Endothelial cell of umbilical vein (primary cell): ENCODE results near the gene ABTB1. TPM values are rescaled to one million over a fixed set of nuclear protein-coding genes. Genes with fewer than 3 reads are reported as not detected.

ENCODE experiments used
- BruUV-seq: library from RNA; stranded (reverse); fragments of 400-500 nt; replicated peaks from 2 replicates; lab custom pipeline; 2021; lab: Mats Ljungman, UMichigan
- CTCF ChIA-PET: fragments of 300-600, 350-600 bp; sonication (Branson Sonifier 250); formaldehyde crosslinking; loops from one replicate; lab custom pipeline; 2021; ENCODE audit warnings: antibody characterized with exemption, inconsistent platforms; lab: Charles Lee
- POLR2A ChIA-PET: fragments of 300-600, 350-600 bp; sonication (Branson Sonifier 250); formaldehyde crosslinking; loops from one replicate; lab custom pipeline; 2021; ENCODE audit warnings: antibody characterized with exemption, inconsistent platforms; lab: Charles Lee
- DNase-seq: peaks from one replicate; pipeline ENCODE4 v3.0.0-alpha.2; 2011; ENCODE audit warnings: low read depth, low spot score
- FAIRE-seq: peaks from 2 replicates; lab custom pipeline; 2011; peaks lifted over from hg19 to GRCh38; lab: Jason Lieb, UNC
- H2AFZ ChIP-seq: 2 replicates; pipeline ENCODE4 v1.6.0; 2012; ENCODE audit warnings: low read depth, low read length, control low read depth, inconsistent platforms
- H3K27ac ChIP-seq: 2 replicates; pipeline ENCODE4 v1.5.1; 2011; ENCODE audit warnings: low read depth, mild to moderate bottlenecking, control low read depth, low read length, moderate library complexity; ENCODE audit not compliant: insufficient read depth
- H3K27me3 ChIP-seq, 2 experiments: 2 replicates each; pipeline versions ENCODE4 v1.6.0 to v1.6.1; 2011; ENCODE audit warnings: low read length in 2 of 2, mixed read lengths in 1 of 2; ENCODE audit not compliant: control insufficient read depth in 2 of 2, insufficient read depth in 2 of 2
- H3K36me3 ChIP-seq, 2 experiments: 2 replicates in 1 of 2; 3 replicates in 1 of 2; pipeline ENCODE4 v1.5.1; 2011; ENCODE audit warnings: low read length in 2 of 2, mild to moderate bottlenecking in 1 of 2, moderate library complexity in 1 of 2; ENCODE audit not compliant: control insufficient read depth in 2 of 2, insufficient read depth in 2 of 2; ENCODE audit errors: extremely low read depth in 1 of 2
- H3K4me1 ChIP-seq: 3 replicates; pipeline ENCODE4 v1.5.1; 2011; ENCODE audit warnings: mild to moderate bottlenecking, low read length; ENCODE audit not compliant: control insufficient read depth, insufficient read depth; ENCODE audit errors: extremely low read depth
- H3K4me2 ChIP-seq: 2 replicates; pipeline ENCODE4 v1.6.1; 2011; ENCODE audit warnings: low read length, control low read depth, mixed read lengths; ENCODE audit not compliant: insufficient read depth
- H3K4me3 ChIP-seq, 3 experiments: fragments of 200-600 bp in 1 of 3; sonication (generic), shearing (Covaris generic) in 1 of 3; replicated peaks in 1 of 3; 2 replicates each; pipeline ENCODE4 v1.5.1; 2011 to 2016; ENCODE audit warnings: control low read depth in 3 of 3, low read length in 3 of 3, mild to moderate bottlenecking in 2 of 3, inconsistent platforms in 1 of 3, low read depth in 1 of 3, moderate library complexity in 1 of 3; ENCODE audit not compliant: insufficient read depth in 1 of 3
- H3K79me2 ChIP-seq: 2 replicates; pipeline ENCODE4 v1.6.0; 2012; ENCODE audit warnings: low read length, inconsistent platforms; ENCODE audit not compliant: control insufficient read depth, insufficient read depth
- H3K9ac ChIP-seq: replicated peaks from 2 replicates; pipeline ENCODE3; 2011; ENCODE audit warnings: low read length, control low read depth; ENCODE audit not compliant: insufficient read depth; ENCODE audit errors: extremely low read depth
- H3K9me1 ChIP-seq: replicated peaks from 3 replicates; pipeline ENCODE4 v1.6.0; 2011; ENCODE audit warnings: mild to moderate bottlenecking, low read length; ENCODE audit not compliant: control insufficient read depth, insufficient read depth; ENCODE audit errors: extremely low read depth
- H3K9me3 ChIP-seq: replicated peaks from 2 replicates; pipeline ENCODE4 v1.5.1; 2012; ENCODE audit warnings: low read length, inconsistent platforms; ENCODE audit not compliant: control insufficient read depth, insufficient read depth
- H4K20me1 ChIP-seq: replicated peaks from 2 replicates; pipeline ENCODE3; 2011; ENCODE audit warnings: mild to moderate bottlenecking, low read length; ENCODE audit not compliant: control insufficient read depth, insufficient read depth; ENCODE audit errors: extremely low read depth
- CTCF ChIP-seq, 2 donors: IDR thresholded peaks; 1 replicate in 1 of 2; 2 replicates in 1 of 2; pipeline ENCODE4 v1.5.1; 2011; ENCODE audit warnings: low read length in 2 of 2, mild to moderate bottlenecking in 2 of 2, moderate library complexity in 2 of 2, control low read depth in 1 of 2, inconsistent platforms in 1 of 2, low read depth in 1 of 2; ENCODE audit not compliant: insufficient read depth in 1 of 2; ENCODE audit errors: extremely low read depth in 1 of 2
- EZH2 ChIP-seq: IDR thresholded peaks from 2 replicates; pipeline ENCODE4 v1.6.1; 2012; ENCODE audit warnings: borderline replicate concordance, low read depth, mild to moderate bottlenecking, moderate library complexity, low read length, inconsistent platforms; ENCODE audit not compliant: severe bottlenecking
- FOS ChIP-seq: IDR thresholded peaks from 2 replicates; pipeline ENCODE4 v1.6.1; 2011; ENCODE audit warnings: mild to moderate bottlenecking, low read length, moderate library complexity, borderline replicate concordance; ENCODE audit not compliant: insufficient read depth
- GATA2 ChIP-seq: IDR thresholded peaks from 2 replicates; pipeline ENCODE4 v1.7.0; 2011; ENCODE audit warnings: low read depth, mild to moderate bottlenecking, moderate library complexity, mixed read lengths, low read length; ENCODE audit not compliant: insufficient read length, insufficient read depth
- JUN ChIP-seq: IDR thresholded peaks from 2 replicates; pipeline ENCODE4 v1.6.1; 2011; ENCODE audit warnings: borderline replicate concordance, low read depth; ENCODE audit not compliant: insufficient read length, insufficient read depth
- MAX ChIP-seq: IDR thresholded peaks from 2 replicates; pipeline ENCODE4 v1.6.1; 2011; ENCODE audit not compliant: insufficient read depth, insufficient read length
- MYC ChIP-seq: IDR thresholded peaks from one replicate; pipeline ENCODE4 v1.6.1; 2011; ENCODE audit warnings: mild to moderate bottlenecking, low read depth, low read length
- POLR2A ChIP-seq: IDR thresholded peaks from 2 replicates; pipeline ENCODE4 v1.6.1; 2012; ENCODE audit warnings: low read depth, mild to moderate bottlenecking, control low read depth, low read length
- POLR2AphosphoS5 ChIP-seq: IDR thresholded peaks from 2 replicates; pipeline ENCODE4 v1.6.1; 2012; ENCODE audit warnings: low read depth, mild to moderate bottlenecking, control low read depth, low read length, moderate library complexity; ENCODE audit not compliant: insufficient read depth
- dilution Hi-C: fragments of 300-500 bp; cut with MboI; formaldehyde crosslinking; loops from one replicate; pipeline ENCODE4 v1.15.0; 2019; ENCODE audit warnings: low sequenced_read_pairs; ENCODE audit not compliant: extremely low pct_ligation_motif_present
- intact Hi-C: fragments of 100-400 bp; cut with micrococcal nuclease; formaldehyde crosslinking; loops from one replicate; pipeline ENCODE4 v1.10.0; 2022
- polyA plus RNA-seq, 4 experiments: library from polyadenylated mRNA; depleted of rRNA in 3 of 4; stranded (reverse) in 3 of 4; unstranded in 1 of 4; fragments of >200 nt; gene quantifications; 2 replicates each; pipeline versions ENCODE4 v1.2.1 to v1.2.3, GENCODE V29; 2011 to 2012; ENCODE audit warnings: missing spikeins in 1 of 4
- total RNA-seq: library from RNA; stranded (reverse); gene quantifications from 2 replicates; pipeline ENCODE4 v1.2.3, GENCODE V29; 2021

The ABTB1 gene
- total and polyA plus RNA-seq, 2 donors (not counting 3 experiments of a cell fraction or from before 2014, with no cell fraction given): 15.2 to 25.1 TPM

GRCh38 chr3:127673191-127674100 is 694 bp downstream of the ABTB1 start:
- H3K9ac ChIP-seq: peak overlapping the region; percentile 48
- FAIRE-seq: no peak
- H3K4me1 ChIP-seq: peaks cover 5% of the 10 kb centered on the region
- H3K9me3 ChIP-seq: no peaks in the 10 kb centered on the region
- peak overlapping the region; percentile 55 to 73 (median 65) for H3K4me3 ChIP-seq
- H3K4me2 ChIP-seq: peak overlapping the region; percentile 62
- TF ChIP-seq FOS (no peak), POLR2AphosphoS5 (no peak), MAX (no peak), MYC (no peak), JUN (no peak), CTCF (IDR thresholded peaks at IDR 0.05; ENCODE audit: extremely low read depth in 1 of 2, insufficient read depth in 1 of 2, low read depth in 1 of 2, low read length in 2 of 2) (no peak), EZH2 (no peak), POLR2A (no peak), GATA2 (no peak)
- no peak overlapping the region for H3K27ac ChIP-seq
- no peaks in the 10 kb centered on the region for H3K79me2 ChIP-seq
- intact Hi-C loops: no loop called here
- H4K20me1 ChIP-seq: no peaks in the 10 kb centered on the region
- no peaks in the 10 kb centered on the region for H3K36me3 ChIP-seq
- no TSS peak for BruUV-seq
- no peaks in the 10 kb centered on the region for H3K9me1 ChIP-seq
- ChIA-PET CTCF (no interaction called here), POLR2A (no interaction called here)
- peak overlapping the region; percentile 95 for H2AFZ ChIP-seq
- peak; percentile 23 for DNase-seq
- dilution Hi-C loops: no loop called here
- H3K27me3 ChIP-seq: no peaks in the 10 kb centered on the region
